ENCODE measurements around the gene DIDO1. TPM values are rescaled to one million over a fixed set of nuclear protein-coding genes. Genes with fewer than 3 reads are reported as not detected.

DIDO1 gene
- total and polyA plus RNA-seq, 2 donors (not counting 1 experiment from before 2014, with no cell fraction given): 57.6 to 124 TPM

- Histone ChIP-seq H3K4me3 (ENCODE audit: control extremely low read depth in 1 of 5, extremely low read depth in 1 of 5, insufficient read depth in 1 of 5, low read depth in 2 of 5, low read length in 4 of 5) (no peak overlapping the region), H3K27me3 (replicated peaks in 1 of 4; ENCODE audit: control extremely low read depth in 1 of 4, control insufficient read depth in 3 of 4, insufficient read depth in 4 of 4, low read length in 3 of 4) (peaks cover 0 to 8% (median 1%) of the 10 kb centered on the region in 4 experiments), H3K4me2 (replicated peaks; ENCODE audit: low read depth, low read length, poor library complexity, severe bottlenecking) (peak overlapping the region; percentile 33), H3K36me3 (replicated peaks in 1 of 2; ENCODE audit: control extremely low read depth in 1 of 2, control insufficient read depth in 1 of 2, extremely low read depth in 1 of 2, insufficient read depth in 2 of 2, low read length in 1 of 2) (peaks cover 0 to 23% of the 10 kb centered on the region in 2 experiments), H3K79me2 (ENCODE audit: control insufficient read depth, insufficient read depth, low read length) (no peaks in the 10 kb centered on the region), H3K9me3 (ENCODE audit: control extremely low read depth in 1 of 3, control insufficient read depth in 2 of 3, insufficient read depth in 1 of 3, low read length in 2 of 3) (no peaks in the 10 kb centered on the region), H2AFZ (ENCODE audit: insufficient read depth, low read depth, low read length, poor library complexity, severe bottlenecking) (no peak overlapping the region), H3K4me1 (ENCODE audit: control insufficient read depth in 2 of 2, insufficient read depth in 2 of 2, low read length in 2 of 2) (peaks cover 0 to 5% of the 10 kb centered on the region in 2 donors), H3K9ac (ENCODE audit: low read length) (no peak overlapping the region), H3K27ac (ENCODE audit: low read length in 2 of 2) (no peak overlapping the region), H4K20me1 (ENCODE audit: control insufficient read depth, insufficient read depth, low read length, poor library complexity, severe bottlenecking) (no peaks in the 10 kb centered on the region)
- Mint-ChIP-seq H3K4me3 (no peak overlapping the region), H3K27me3 (peaks cover 1% of the 10 kb centered on the region), H3K4me1 (peaks cover 9% of the 10 kb centered on the region), H3K27ac (no peak overlapping the region), H3K9me3 (ENCODE audit: insufficient read depth) (no peaks in the 10 kb centered on the region)
- DNase-seq (no peak), ATAC-seq (ENCODE audit: low read depth) (no peak)
- ChIA-PET POLR2A (no interaction called here), CTCF (interaction anchor here (0.6 to 1.6 kb wide), 3 partner anchors 10 to 132 kb away, joined by 3 to 4 read pairs (median 3); partner anchors contain the start of gene TCFL5)
- 80% methylated on average over 44 of the region's 48 CpGs for WGBS (ENCODE audit: insufficient coverage)
- no peak for TF ChIP-seq CTCF (IDR thresholded peaks at IDR 0.05)
- no peak for TF ChIP-seq EZH2 (IDR thresholded peaks at IDR 0.05; ENCODE audit: borderline replicate concordance, insufficient read depth, low read depth, low read length, poor library complexity, severe bottlenecking)
- intact Hi-C loops (cut with micrococcal nuclease): no loop called here
Measured at GRCh38 chr20:62876902-62877816, 49.1 kb downstream of the DIDO1 start.

GRCh38 chr20:62876501-62876901 lies 49.8 kb downstream of the DIDO1 start:
- Histone ChIP-seq H4K20me1 (ENCODE audit: control insufficient read depth, insufficient read depth, low read length, poor library complexity, severe bottlenecking) (no peaks in the 10 kb centered on the region), H3K27me3 (replicated peaks in 1 of 4; ENCODE audit: control extremely low read depth in 1 of 4, control insufficient read depth in 3 of 4, insufficient read depth in 4 of 4, low read length in 3 of 4) (peaks cover 0 to 8% (median 1%) of the 10 kb centered on the region in 4 experiments), H3K9ac (ENCODE audit: low read length) (no peak overlapping the region), H3K9me3 (ENCODE audit: control extremely low read depth in 1 of 3, control insufficient read depth in 2 of 3, insufficient read depth in 1 of 3, low read length in 2 of 3) (no peaks in the 10 kb centered on the region), H3K79me2 (ENCODE audit: control insufficient read depth, insufficient read depth, low read length) (no peaks in the 10 kb centered on the region), H3K4me1 (ENCODE audit: control insufficient read depth in 2 of 2, insufficient read depth in 2 of 2, low read length in 2 of 2) (peaks cover 0 to 5% of the 10 kb centered on the region in 2 donors), H2AFZ (ENCODE audit: insufficient read depth, low read depth, low read length, poor library complexity, severe bottlenecking) (no peak overlapping the region), H3K27ac (ENCODE audit: low read length in 2 of 2) (no peak overlapping the region), H3K4me2 (replicated peaks; ENCODE audit: low read depth, low read length, poor library complexity, severe bottlenecking) (peak overlapping the region; percentile 33), H3K4me3 (ENCODE audit: control extremely low read depth in 1 of 5, extremely low read depth in 1 of 5, insufficient read depth in 1 of 5, low read depth in 2 of 5, low read length in 4 of 5) (no peak overlapping the region), H3K36me3 (replicated peaks in 1 of 2; ENCODE audit: control extremely low read depth in 1 of 2, control insufficient read depth in 1 of 2, extremely low read depth in 1 of 2, insufficient read depth in 2 of 2, low read length in 1 of 2) (peaks cover 0 to 17% of the 10 kb centered on the region in 2 experiments)
- WGBS (ENCODE audit: insufficient coverage): 89% methylated on average over 12 of the region's 13 CpGs
- intact Hi-C loops (cut with micrococcal nuclease): no loop called here
- CTCF ChIA-PET: interaction anchor here (0.6 to 1.6 kb wide), 4 partner anchors 10 to 133 kb away, joined by 3 to 4 read pairs (median 3); partner anchors contain the start of gene TCFL5
- Mint-ChIP-seq H3K4me3 (no peak overlapping the region), H3K27me3 (peaks cover 3% of the 10 kb centered on the region), H3K4me1 (peaks cover 9% of the 10 kb centered on the region), H3K9me3 (ENCODE audit: insufficient read depth) (no peaks in the 10 kb centered on the region), H3K27ac (no peak overlapping the region)
- ATAC-seq (ENCODE audit: low read depth): no peak
- DNase-seq: no peak
- POLR2A ChIA-PET: no interaction called here
- TF ChIP-seq CTCF (IDR thresholded peaks at IDR 0.05): no peak
- TF ChIP-seq EZH2 (IDR thresholded peaks at IDR 0.05; ENCODE audit: borderline replicate concordance, insufficient read depth, low read depth, low read length, poor library complexity, severe bottlenecking): no peak

Measured in B cell (primary cell).